NCI-H446 (cell line): ENCODE results near the gene CHRNB1.
A peak's percentile ranks its signal among the peaks of the same experiment; 100 is the strongest.

Source experiments
- DNase-seq, 2 experiments: peaks; one replicate each; lab custom pipeline; 2025; lab: John Stamatoyannopoulos, UW

The CHRNB1 gene

DNA sequence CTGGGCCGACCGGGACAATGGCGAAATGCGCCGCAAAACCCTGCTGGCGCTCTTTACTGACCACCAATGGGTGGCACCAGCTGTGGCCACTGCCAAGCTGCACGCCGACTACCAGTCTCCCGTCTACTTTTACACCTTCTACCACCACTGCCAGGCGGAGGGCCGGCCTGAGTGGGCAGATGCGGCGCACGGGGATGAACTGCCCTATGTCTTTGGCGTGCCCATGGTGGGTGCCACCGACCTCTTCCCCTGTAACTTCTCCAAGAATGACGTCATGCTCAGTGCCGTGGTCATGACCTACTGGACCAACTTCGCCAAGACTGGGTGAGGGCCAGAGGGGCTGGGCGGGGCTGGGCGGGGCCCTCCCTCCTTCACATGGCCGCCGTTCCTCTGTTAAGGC is 29.1 kb upstream of the CHRNB1 start:
- DNase-seq: no peak

DNA sequence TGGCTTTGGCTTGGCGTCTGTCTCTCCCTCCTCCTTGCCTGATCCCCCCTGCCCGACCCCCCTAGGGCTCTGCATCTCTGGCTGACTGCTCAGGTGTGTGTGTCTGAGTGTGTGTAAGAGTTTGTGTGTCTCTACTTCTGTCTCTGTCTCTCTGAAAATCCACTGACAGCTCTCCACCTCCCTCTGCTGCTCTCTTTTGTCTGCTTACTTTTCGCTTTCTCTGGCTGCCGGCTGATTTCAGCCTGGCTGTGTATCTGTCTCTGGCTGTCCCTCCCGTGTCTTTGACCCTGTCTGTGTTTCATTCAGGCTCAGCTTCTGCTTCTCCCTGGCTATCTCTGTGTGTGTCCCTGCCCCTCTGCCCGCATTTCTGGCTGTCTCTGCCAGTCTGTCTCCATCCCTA is 28.5 kb upstream of the CHRNB1 start:
- DNase-seq: no peak

DNA sequence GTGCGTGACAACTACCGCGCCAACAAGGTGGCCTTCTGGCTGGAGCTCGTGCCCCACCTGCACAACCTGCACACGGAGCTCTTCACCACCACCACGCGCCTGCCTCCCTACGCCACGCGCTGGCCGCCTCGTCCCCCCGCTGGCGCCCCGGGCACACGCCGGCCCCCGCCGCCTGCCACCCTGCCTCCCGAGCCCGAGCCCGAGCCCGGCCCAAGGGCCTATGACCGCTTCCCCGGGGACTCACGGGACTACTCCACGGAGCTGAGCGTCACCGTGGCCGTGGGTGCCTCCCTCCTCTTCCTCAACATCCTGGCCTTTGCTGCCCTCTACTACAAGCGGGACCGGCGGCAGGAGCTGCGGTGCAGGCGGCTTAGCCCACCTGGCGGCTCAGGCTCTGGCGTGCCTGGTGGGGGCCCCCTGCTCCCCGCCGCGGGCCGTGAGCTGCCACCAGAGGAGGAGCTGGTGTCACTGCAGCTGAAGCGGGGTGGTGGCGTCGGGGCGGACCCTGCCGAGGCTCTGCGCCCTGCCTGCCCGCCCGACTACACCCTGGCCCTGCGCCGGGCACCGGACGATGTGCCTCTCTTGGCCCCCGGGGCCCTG is 27.7 kb upstream of the CHRNB1 start:
- no peak for DNase-seq

DNA sequence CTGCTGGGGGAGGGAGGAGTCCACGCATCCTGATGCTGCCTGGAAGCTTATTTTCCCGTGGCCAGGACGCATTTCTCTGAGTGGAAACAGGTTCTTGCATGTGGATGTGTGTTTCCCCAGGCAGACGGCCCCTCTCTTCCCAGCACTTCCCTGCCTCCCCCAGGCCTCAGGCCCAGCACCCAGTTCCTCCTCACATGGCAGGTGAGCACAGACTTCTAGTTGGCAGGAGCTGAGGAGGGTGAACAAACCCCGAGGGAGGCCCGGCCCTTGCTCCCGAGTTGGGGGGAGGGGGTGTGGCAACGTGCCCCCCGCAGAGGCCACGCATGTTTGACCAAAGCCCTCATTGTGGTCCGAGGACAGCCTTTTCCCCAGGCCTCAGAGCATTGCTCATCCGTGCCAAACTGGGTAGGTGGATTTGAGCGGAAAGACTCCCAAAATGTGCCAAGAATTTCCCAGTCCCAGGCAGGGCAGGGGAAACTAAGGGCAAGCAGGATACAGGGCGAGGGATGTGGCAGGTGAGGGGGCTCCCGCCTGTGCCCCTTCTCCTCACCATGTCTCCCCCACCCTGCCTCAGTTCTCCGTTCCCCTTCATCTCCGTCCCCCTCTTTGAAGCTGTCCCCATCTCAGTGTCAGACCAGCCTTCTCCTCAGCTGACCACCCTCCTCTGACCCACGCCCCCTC is 26.2 kb upstream of the CHRNB1 start:
- no peak for DNase-seq

GRCh38 chr17:7419819-7420610 is 24.8 kb upstream of the CHRNB1 start, which contains the start of gene SPEM1:
TSS of gene SPEM1 (plus strand) at chr17:7420324. CDS start at chr17:7420385, 61 bp downstream.
- no peak for DNase-seq

- no peak for DNase-seq
These were observed 23.7 kb upstream of the CHRNB1 start for GRCh38 chr17:7421186-7421585.

DNA sequence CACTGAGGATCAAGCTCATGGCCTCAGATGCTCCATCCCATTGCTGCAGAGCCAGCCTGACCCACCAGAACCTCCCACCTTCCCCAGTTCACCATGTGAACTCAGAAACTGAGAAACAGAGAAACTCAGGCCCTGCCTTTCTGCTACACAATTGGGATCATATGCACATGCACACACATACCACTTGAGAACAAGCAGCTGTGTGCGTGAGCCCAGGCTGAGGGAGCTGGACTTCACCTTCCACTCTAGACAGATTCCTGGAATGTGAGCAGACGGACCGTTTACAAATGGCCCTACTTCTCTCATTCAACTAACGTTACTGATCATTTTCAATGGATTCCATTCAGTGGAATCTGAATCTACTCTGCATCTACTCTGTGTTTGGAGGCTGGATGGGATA is 21.2 kb upstream of the CHRNB1 start:
- no peak for DNase-seq

GRCh38 chr17:7425316-7425715 is 19.5 kb upstream of the CHRNB1 start, which contains the start of gene SPEM2:
TSS of gene SPEM2 (plus strand) at chr17:7425616. CDS start at chr17:7425689, 73 bp downstream.
- DNase-seq: no peak

GRCh38 chr17:7425756-7426155 is 19.1 kb upstream of the CHRNB1 start:
- no peak for DNase-seq

- no peak for DNase-seq
These were observed 18.5 kb upstream of the CHRNB1 start for GRCh38 chr17:7426203-7426863.

DNA sequence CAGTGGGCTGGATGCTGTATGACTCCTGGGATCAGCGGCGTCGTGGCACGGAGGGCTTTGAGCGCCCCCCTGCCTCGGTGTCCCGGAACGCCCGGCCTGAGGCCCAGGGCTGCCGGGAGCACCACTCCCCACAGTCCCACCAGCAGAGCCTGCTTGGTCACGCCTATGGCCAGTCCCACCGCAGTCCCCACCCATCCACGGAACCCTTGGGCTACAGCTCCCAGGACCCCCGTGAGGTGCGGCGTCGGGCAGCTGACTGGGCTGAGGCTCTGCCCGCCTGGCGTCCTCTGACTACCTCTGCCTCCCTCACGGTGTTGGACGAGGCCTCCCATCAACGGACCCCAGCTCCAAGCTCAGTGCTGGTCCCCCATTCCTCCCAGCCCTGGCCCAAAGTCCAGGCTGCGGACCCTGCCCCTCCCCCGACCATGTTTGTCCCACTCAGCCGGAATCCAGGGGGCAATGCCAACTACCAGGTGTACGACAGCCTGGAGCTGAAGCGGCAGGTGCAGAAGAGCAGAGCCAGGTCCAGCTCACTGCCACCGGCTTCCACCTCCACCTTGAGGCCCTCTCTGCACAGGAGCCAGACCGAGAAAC is 17.9 kb upstream of the CHRNB1 start:
- no peak for DNase-seq

DNA sequence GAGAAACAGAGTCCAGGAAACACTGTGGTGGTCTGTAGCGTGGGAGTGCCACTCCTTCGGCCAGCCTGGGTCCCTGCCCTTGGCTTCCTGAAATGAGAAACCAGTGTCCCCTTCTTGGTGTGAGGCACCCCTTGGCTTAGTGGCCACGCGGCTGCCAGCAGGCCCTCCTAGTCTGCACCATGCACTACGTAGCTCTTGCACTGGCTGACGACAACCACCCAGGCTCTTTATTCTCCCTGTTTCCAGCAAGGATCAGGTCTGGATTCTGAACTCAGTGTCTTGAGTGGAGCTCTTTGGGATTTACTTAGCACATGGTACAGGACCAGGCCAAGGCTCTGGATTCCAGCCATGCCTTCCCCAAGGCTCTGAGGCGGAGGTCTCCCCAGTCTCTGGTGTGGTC is 17.3 kb upstream of the CHRNB1 start:
- no peak for DNase-seq

DNA sequence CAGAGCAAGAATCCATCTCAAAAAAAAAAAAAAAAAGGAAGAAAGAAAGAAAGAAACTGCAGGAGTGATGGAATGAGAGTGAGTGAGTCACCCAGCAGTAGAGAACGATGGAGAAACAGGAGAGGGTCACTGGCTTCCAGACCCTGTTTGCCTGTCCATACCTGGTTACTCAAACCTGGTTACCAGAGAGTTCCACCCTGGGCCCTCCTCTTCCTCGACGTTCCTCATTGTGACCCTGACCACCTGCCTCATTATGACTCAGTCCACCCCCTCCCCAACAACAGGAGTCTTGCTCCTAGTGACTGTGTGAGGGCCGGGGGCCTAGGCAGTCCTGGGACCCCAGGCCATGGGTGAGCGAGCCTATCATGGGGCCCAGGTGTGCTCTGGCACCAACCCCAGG is 16.3 kb upstream of the CHRNB1 start, which contains the start of gene SPEM3:
Gene SPEM3 (plus strand): TSS at position 301 of the 400 bp plus-strand sequence. CDS start 46 bp downstream, at position 347.
- DNase-seq: no peak

DNA sequence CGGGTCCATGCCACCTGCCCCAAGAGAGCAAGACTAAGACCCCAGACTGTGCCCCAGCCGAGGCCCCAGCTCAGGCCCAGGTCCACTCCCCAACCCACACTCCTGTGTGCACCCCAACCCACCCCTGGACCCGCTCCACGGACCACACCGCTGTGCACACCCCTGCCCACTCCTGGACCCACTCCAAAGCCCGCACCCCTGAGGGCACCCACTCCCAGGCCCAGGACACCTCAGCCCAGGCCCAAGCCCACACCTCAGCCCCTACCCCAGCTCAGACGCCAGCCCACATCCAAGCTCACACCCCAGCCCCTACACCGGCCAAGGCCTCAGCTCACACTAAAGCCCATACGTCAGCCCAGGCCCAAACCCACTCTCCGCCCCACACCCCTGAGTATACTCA is 15.1 kb upstream of the CHRNB1 start:
- DNase-seq: no peak

DNA sequence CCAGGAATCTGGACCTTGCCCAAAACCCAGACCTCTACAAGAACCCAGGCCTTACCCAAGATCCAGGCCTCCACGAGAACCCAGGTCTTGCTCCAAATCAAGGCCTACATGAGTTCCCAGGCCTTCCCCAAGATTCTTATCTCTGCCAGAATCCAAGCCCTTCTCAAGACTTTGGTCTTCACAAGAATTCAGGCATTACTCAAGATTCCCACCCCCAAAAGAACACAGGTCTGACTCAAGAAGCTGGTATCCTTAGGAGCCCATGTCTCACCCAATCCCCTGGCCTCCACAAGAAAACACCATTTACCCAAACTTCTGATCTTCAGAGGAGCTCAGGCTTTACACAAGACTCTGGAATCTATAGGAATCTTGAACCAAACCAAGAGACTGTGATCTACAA is 13.6 kb upstream of the CHRNB1 start:
- DNase-seq: no peak

DNA sequence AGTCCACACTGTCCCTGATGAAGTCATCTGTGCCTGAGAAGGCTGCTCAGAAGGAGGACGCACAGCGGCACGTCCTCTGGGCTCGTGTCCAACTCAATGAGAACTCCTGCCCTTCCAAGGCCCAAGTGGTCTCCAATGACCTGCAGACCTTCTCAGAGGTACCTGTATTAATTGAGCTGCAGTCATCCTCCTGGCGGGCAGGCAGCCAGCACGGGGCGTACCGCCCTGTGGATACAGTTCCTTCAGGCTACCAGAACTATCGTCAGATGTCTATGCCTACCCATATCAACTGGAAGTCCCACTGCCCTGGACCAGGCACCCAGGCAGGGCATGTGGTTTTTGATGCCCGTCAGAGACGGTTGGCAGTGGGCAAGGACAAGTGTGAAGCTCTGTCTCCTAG is 12.6 kb upstream of the CHRNB1 start:
- no peak for DNase-seq

- peak in 1 of 2 experiments; percentile 34 for DNase-seq
These were observed 8.9 kb upstream of the CHRNB1 start for GRCh38 chr17:7435676-7436555.

GRCh38 chr17:7436556-7437368 is 8.1 kb upstream of the CHRNB1 start:
- DNase-seq: peak; percentile 28 to 81

- DNase-seq: no peak
These were observed 7.4 kb upstream of the CHRNB1 start for GRCh38 chr17:7437369-7437863.
